Activated CD8-positive, alpha-beta memory T cell treated with anti-CD3 and anti-CD28 coated beads for 36 hours (primary cell): ENCODE results near the gene TRIM17. TPM values are rescaled to one million over a fixed set of nuclear protein-coding genes. Genes with fewer than 3 reads are reported as not detected.

ENCODE experiments used
- CTCF ChIA-PET: fragments of 350-600 bp; sonication (Branson Sonifier 250); formaldehyde crosslinking; loops from one replicate; lab custom pipeline; 2021; ENCODE audit warnings: antibody characterized with exemption; lab: Charles Lee
- POLR2A ChIA-PET: fragments of 350-600 bp; sonication (Branson Sonifier 250); formaldehyde crosslinking; loops from one replicate; lab custom pipeline; 2021; ENCODE audit warnings: antibody characterized with exemption; lab: Charles Lee
- total RNA-seq, 2 experiments: library from RNA; stranded (reverse); gene quantifications; one replicate each; pipeline ENCODE4 v1.2.3, GENCODE V29; 2021

Gene TRIM17
- total RNA-seq, 2 experiments from 2014 or later = 2.6 to 3.2 TPM

DNA sequence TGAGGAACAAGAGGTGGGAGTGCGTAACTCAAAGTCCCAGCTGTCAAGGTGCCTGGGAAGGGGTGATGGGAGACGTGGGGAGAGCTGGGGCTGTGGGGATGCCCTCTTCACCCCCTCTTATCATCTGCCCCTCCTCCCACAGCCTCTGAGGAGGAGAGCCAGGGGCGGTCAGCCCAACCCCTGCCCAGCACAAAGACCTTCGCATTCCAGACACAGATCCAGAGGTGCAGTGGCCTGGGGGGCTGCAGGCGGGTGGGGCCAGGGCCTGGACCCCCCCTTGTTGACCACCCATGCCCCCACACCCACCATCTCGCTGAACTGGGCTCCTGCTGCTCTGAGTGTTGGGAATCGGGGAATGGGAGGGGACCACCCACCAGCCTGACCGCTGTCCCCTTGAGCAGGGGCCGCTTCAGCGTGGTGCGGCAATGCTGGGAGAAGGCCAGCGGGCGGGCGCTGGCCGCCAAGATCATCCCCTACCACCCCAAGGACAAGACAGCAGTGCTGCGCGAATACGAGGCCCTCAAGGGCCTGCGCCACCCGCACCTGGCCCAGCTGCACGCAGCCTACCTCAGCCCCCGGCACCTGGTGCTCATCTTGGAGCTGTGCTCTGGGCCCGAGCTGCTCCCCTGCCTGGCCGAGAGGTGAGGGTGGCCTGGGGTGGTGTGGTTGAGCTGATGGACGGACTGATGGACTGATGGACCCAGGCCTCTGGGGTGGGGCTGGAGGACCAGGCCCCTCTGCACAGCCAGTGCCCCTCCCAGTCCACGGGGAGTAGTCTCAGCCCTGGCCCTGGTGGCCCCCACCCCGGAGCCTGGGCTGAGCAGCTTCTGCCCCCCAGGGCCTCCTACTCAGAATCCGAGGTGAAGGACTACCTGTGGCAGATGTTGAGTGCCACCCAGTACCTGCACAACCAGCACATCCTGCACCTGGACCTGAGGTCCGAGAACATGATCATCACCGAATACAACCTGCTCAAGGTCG is 39.7 kb downstream of the TRIM17 start:
- CTCF ChIA-PET = no interaction called here

DNA sequence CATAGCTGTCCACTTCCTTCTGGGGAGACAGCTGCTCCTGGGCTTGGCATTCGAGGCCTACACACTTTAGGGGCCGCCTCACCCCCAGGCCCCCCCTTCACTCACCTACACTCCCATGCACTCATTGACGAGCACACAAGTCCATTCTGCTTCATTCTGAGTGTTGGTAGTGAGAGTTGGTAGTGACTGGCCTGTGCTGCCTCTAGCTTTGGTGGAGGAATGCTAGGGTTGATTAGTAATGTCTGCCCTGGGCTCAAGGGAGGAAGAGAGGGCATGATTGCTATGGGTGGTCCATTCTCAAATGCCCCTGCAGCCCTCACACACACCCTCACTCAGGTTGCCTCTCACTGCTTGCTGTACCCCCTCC is 40.4 kb downstream of the TRIM17 start:
- ChIA-PET POLR2A (no interaction called here), CTCF (no interaction called here)

More for the DNA sequence above, 39.7 kb downstream of the TRIM17 start:
- POLR2A ChIA-PET = interaction anchor here (0.5 kb wide), 1 partner anchor 30 kb away, joined by 10 read pairs; the partner anchor contains the start of gene TRIM11

DNA sequence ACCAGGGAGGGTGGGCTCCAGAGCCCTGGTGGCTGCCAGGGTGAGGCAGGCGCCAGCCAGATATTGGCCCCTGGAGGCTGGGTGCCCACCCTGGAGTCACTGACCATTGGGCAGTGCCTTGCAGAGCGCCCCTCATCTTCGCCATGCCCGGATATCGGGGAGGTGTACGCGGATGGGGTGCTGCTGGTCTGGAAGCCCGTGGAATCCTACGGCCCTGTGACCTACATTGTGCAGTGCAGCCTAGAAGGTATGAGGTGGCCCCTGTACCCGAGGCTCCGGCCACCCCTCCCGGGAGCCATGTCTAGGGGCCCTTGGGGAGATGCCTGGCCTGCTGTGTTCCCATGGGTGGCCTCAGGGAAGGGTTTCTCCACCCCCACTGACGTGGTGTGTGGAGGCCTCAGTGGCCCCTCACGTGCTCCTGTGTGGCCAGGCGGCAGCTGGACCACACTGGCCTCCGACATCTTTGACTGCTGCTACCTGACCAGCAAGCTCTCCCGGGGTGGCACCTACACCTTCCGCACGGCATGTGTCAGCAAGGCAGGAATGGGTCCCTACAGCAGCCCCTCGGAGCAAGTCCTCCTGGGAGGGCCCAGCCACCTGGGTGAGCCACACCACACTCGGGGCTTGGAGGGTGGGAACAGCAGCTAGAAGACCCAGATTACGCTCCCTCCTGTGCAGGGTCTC is 40.9 kb downstream of the TRIM17 start:
- ChIA-PET POLR2A (no interaction called here), CTCF (no interaction called here)

DNA sequence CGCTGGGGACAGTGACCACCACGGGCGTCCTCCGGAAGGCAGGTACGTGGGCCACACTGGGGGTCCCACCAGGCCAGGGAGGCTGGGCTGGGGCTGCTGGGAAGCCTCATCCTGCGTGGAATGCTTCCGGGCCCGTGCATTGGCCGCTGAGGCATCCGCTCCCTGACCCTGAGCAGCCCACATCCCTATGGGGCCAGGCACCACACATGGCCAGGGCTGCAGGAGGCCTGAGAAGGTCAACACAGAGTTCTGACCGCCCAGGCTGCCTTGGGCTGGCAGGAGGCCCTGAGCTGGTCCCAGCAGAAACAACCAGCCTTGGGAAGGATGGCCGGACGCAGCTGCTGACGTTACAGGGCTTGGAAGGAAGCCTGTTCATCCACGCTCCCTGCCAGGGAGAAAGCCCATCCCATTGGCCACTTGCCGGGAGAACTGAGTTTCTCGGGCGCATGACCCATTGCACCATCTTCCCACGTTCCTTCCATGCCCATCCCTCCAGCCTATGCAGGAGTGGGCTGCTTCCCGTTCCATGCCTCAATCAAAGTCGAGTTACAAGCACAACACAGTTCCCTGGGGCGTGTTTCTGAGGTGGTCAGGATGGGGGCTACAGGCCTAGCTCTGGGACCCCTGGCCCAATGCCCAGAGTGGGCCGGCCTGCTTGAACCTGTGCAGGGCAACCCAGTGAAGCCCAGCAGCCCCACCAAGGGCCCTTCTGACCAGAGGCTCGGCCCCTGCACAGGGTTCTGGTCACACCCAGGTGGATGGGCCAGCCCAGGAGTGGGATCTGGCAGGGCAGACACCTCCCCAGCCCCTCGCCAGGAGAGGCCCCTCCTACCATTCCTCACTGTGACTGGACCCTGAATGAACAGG is 41.7 kb downstream of the TRIM17 start:
- ChIA-PET CTCF (no interaction called here), POLR2A (no interaction called here)

DNA sequence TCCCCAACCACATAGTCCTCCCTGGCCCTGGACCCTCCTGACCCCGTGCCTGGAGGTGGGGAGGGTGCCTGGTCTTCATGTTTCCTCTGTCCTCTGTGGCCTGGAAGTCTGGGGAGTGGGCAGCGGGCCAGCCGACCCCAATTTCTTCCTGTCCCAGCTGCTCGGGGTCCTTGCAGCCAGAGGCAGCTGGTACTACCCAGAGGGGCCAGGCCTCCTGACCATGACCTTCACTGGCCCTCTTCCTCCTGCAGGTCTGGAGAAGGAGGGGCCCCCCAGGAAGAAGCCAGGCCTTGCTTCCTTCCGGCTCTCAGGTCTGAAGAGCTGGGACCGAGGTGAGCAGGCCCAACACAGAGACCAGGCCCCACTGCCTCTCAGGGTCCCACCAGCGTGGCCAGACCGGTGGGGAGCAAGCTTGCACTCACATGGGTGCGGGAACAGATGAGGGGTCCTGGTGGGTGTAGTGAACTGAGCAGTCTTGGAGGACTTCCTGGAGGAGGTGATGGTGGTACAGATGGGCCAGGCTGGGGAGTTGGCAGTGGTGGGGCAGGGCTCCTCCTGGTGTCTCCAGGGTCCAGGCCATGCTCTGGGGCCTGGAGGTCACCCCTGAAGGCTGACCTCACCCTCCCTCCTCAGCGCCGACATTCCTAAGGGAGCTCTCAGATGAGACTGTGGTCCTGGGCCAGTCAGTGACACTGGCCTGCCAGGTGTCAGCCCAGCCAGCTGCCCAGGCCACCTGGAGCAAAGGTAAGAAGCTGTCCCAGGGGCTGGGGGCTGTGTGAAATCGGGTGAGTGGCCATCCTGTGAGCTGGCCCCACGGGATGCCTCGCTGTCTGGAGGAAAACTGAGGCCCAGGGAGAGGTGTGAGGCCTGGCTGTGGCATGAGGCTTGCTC is 42.7 kb downstream of the TRIM17 start:
- ChIA-PET POLR2A (no interaction called here), CTCF (no interaction called here)

DNA sequence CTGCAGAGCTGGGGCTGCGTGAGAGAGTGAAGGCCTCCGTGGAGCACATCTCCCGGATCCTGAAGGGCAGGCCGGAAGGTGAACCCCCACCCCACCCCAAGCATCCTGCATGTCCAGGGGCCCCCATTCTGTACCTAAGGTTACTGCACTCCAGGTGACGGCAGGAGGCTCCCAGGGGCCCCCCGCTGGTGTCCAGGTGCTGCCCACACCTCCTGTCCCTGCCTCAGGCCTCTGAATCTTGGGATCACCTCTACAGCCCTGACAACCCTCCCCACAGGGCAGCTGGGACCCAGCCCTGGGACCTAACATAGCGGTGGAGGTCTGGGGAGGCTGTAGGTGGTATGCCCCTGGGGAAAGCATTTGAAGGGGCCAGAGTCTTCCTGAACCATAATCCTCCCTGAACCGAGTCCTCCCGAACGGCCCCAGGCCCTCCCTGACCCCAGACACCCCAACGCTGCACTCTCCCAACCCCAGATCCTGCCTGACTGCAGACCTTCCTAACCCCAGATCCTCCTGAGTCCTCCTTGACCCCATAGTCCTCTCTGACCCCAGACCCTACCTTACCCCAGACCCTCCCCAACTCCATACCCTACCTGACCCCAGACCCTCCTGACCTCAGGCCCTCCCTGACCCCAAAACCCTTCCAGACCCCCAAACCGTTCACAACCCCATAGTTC is 43.5 kb downstream of the TRIM17 start:
- ChIA-PET CTCF (no interaction called here), POLR2A (no interaction called here)

DNA sequence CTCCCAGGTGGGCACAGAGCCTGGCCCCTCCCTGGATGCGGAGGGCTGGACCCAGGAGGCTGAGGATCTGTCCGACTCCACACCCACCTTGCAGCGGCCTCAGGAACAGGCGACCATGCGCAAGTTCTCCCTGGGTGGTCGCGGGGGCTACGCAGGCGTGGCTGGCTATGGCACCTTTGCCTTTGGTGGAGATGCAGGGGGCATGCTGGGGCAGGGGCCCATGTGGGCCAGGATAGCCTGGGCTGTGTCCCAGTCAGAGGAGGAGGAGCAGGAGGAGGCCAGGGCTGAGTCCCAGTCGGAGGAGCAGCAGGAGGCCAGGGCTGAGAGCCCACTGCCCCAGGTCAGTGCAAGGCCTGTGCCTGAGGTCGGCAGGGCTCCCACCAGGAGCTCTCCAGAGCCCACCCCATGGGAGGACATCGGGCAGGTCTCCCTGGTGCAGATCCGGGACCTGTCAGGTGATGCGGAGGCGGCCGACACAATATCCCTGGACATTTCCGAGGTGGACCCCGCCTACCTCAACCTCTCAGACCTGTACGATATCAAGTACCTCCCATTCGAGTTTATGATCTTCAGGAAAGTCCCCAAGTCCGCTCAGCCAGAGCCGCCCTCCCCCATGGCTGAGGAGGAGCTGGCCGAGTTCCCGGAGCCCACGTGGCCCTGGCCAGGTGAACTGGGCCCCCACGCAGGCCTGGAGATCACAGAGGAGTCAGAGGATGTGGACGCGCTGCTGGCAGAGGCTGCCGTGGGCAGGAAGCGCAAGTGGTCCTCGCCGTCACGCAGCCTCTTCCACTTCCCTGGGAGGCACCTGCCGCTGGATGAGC is 44.3 kb downstream of the TRIM17 start:
- ChIA-PET POLR2A (no interaction called here), CTCF (no interaction called here)

DNA sequence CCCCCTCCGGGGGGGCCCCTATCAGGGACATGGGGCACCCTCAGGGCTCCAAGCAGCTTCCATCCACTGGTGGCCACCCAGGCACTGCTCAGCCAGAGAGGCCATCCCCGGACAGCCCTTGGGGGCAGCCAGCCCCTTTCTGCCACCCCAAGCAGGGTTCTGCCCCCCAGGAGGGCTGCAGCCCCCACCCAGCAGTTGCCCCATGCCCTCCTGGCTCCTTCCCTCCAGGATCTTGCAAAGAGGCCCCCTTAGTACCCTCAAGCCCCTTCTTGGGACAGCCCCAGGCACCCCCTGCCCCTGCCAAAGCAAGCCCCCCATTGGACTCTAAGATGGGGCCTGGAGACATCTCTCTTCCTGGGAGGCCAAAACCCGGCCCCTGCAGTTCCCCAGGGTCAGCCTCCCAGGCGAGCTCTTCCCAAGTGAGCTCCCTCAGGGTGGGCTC is 44.9 kb downstream of the TRIM17 start:
- POLR2A ChIA-PET = no interaction called here

DNA sequence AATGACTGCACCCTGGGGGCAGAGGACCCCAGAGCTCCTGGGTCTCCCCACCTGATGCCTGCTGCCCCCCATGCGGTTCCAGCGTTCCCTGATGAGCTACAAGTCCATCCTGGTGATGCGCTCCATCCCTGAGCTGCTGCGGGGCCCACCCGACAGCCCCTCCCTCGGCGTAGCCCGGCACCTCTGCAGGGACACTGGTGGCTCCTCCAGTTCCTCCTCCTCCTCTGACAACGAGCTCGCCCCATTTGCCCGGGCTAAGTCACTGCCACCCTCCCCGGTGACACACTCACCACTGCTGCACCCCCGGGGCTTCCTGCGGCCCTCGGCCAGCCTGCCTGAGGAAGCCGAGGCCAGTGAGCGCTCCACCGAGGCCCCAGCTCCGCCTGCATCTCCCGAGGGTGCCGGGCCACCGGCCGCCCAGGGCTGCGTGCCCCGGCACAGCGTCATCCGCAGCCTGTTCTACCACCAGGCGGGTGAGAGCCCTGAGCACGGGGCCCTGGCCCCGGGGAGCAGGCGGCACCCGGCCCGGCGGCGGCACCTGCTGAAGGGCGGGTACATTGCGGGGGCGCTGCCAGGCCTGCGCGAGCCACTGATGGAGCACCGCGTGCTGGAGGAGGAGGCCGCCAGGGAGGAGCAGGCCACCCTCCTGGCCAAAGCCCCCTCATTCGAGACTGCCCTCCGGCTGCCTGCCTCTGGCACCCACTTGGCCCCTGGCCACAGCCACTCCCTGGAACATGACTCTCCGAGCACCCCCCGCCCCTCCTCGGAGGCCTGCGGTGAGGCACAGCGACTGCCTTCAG is 45.5 kb downstream of the TRIM17 start:
- POLR2A ChIA-PET = no interaction called here
- CTCF ChIA-PET = no interaction called here

More for the DNA sequence above, 44.9 kb downstream of the TRIM17 start:
- CTCF ChIA-PET = no interaction called here

DNA sequence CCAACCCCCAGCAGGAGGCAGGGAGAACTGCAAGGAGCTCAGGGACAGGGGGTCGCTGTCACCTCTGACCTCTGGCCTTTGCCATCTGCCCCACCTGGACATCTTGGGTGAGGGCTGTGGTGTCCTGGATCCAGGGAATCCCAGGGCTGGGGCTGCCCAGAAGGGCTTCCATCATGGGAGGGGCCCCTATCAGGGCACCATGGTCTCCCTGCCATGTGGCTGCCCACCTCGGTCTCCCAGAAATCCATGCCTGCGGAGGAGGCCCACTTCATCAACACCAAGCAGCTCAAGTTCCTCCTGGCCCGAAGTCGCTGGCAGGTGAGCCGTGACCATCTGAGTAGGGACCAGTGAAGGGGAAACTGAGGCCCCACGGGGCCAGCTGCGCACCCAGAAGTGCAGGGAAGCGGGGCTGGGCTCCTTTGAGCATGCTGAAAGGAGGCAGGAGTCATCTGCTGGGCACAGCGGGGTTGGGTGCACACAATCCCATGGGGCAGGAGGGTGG is 46.2 kb downstream of the TRIM17 start:
- ChIA-PET CTCF (no interaction called here), POLR2A (no interaction called here)

DNA sequence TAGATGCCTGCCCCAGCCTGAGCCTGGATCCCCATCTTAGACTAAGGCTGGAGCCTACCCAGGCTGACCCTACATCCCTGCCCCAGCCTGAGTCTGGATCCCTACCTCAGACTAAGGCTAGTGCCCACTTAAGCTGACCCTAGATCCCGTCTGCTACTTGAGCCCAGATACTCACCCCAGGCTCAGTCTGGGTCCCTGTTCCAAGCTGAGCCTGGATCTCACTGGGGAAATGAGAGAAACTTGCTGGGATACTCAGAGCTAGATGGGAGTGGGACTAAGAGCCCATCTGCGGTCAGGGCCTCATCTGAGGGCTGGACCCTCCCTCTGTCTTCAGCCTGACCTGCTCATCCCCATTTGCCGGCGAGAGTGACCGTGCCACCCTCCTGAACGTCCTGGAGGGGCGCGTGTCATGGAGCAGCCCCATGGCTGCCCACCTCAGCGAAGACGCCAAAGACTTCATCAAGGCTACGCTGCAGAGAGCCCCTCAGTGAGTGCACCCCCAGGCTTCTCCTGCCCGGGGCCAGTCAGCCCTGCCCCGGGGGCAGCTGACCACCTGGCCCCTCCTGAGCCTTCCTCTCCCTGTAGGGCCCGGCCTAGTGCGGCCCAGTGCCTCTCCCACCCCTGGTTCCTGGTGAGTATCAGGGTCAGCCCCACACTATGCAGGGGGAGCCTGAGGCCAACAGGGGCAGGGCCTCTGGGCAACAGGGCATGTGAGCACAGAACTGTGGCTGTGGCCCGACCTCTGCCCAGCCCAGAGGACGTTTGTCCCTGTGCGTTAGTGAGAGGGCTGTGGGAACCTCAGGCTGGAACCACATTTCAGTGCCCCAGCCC is 46.8 kb downstream of the TRIM17 start:
- CTCF ChIA-PET = no interaction called here

DNA sequence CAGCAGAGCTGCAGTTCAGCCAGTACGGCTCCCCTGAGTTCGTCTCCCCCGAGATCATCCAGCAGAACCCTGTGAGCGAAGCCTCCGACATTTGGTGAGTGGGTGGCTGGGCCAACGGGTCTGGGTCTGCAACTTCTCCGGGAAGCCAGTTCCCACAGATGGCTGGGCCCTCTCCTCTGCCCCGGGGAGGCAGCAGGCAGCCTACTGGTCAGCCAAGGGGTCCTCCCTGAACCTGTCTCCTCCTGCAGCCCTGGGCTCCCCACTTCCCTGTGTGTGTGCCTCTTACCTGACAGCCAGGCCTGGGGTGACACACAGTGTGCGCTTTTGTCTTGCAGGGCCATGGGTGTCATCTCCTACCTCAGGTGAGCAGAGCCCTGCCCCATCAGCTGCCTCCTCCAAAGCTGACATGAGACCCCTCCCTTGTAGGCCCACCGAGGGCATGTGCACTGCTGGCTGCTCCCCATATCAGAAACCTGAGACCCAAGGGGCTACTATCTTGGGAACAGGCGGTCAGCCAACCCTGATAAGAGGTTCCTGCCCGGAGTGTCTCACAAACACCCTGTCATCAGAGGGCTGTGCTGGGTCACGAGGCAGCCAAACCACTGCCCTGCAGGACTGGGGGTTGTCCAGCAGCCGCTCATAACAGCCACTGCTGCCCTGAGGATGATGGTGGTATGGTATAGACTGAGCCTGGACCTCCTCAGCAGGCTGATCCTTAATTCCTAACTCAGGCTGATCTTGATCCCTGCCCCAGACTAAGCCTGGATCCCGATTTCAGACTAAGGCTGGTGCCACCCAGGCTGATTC is 47.7 kb downstream of the TRIM17 start:
- POLR2A ChIA-PET = no interaction called here
- CTCF ChIA-PET = no interaction called here

More for the DNA sequence above, 46.8 kb downstream of the TRIM17 start:
- POLR2A ChIA-PET = no interaction called here

DNA sequence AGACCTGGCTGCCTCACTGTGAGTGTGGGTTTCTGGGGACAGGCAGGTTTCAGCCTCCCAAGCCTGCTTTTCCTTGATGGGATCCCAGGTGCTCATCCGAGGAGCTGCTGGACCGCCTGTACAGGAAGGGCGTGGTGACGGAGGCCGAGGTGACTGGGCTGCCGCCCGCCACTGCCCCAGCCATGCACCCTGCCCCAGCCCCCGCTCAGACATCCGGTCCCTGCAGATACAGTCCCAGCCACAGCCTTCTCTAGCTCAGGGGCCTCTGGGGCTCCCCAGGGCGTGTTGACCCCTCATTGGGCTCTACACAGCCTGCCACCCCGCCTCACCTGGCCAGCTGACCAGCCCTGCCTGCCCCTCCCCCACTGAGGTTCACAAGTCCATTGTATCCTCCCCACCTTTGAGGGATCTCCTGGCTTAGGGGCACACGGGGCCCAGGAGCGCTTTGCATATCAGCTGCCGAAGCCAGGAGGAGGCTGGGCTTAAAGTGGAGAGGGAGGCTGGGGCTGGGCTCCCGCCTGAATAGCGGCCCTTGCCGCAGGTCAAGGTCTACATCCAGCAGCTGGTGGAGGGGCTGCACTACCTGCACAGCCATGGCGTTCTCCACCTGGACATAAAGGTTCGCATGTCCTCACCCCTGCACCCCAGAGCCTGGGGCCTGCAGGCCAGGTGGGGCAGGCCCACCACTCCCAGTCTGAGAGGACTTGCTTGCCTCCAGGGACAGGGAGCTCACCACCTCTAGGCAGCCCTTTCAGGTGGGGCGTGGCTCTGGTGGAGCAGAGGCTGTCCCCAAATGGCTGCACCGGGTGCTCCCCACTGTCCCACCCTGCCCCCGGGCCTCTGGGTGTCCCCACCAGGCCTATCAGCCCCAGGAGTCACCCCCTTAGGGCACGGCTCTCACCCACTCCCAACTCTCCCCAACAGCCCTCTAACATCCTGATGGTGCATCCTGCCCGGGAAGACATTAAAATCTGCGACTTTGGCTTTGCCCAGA is 48.6 kb downstream of the TRIM17 start:
- POLR2A ChIA-PET = no interaction called here
- CTCF ChIA-PET = no interaction called here
